Uterus (tissue), 2 donors: ENCODE data around the gene MID1.

Experiments
- CTCF ChIP-seq, 4 experiments: fragments of 200-600 bp in 2 of 4; fragments of 450-650 bp in 2 of 4; sonication (generic) in 2 of 4; IDR thresholded peaks; one replicate each; pipeline ENCODE4 v1.5.1; 2016 to 2019; ENCODE audit warnings: antibody characterized with exemption in 4 of 4, mild to moderate bottlenecking in 2 of 4, moderate library complexity in 1 of 4
- POLR2A ChIP-seq, 2 donors: fragments of 450-650 bp; IDR thresholded peaks; one replicate each; pipeline ENCODE4 v1.6.1; 2016; ENCODE audit warnings: antibody characterized with exemption in 2 of 2, mild to moderate bottlenecking in 1 of 2, moderate library complexity in 1 of 2

GRCh38 chrX:10398215-10398614 is 222.2 kb downstream of the MID1 start:
- TF ChIP-seq CTCF (IDR thresholded peaks at IDR 0.05) (no peak), POLR2A (IDR thresholded peaks at IDR 0.05) (no peak)
